OCI-LY1 (cell line): ENCODE measurements around the gene BLTP3A.

Experiments used
- CTCF ChIP-seq: fragments of 200-600 bp; sonication (generic), shearing (Covaris generic); IDR thresholded peaks from 2 replicates; pipeline ENCODE4 v1.5.1; 2017; ENCODE audit warnings: mild to moderate bottlenecking, antibody characterized with exemption, low read length, moderate library complexity, mixed read lengths
- EZH2 ChIP-seq: fragments of 200-600 bp; sonication (generic), shearing (Covaris generic); IDR thresholded peaks from 2 replicates; pipeline ENCODE4 v1.8.0; 2017; ENCODE audit warnings: borderline replicate concordance, mixed run types, mild to moderate bottlenecking, antibody characterized with exemption, low read length, moderate library complexity, mixed read lengths

DNA sequence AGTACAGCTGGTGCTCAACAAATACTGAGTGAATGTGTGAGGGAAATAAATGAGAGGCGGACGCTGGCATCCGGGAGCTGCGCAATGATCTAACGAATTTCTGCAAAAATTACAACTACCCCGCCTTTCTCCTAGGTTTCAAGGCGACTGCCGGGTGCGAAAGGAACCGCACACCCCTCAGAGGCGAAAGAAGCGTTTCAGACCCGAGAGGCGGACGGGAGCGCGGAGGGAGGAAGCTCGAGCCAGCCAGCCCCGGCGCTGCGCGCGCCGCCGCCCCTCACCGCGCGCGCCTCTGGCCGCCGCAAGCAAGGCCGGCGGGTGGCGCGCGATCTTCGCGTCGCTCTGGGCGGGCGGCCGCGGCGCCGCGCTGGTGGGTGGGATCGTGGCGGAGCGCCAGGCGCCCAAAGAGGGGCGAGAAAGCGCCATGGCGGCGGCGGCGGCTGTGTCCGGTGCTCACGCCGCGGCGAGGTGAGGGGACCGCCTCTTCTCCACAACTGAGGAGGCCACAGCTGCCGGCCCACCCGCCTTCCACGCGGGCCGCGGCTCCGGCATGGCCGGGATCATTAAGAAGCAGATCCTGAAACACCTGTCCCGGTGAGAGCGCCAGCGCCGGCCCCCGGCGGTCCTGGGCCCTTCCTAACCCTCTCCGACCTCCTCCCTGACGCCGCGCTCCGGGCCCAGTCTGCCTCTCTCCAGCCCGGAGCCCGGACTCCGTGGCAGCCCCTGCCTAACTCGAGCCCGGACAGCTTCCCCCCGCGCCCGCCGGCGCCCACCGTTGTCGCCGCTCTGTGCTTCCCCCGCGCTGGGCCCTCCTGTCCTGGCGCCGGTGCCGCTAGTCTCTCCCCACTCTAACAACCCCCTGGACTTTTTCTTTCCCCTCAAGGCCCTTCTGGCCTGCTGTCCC lies at the start of gene BLTP3A:
- TF ChIP-seq CTCF (no peak), EZH2 (no peak)
